ENCODE measurements around the gene STOML2.

STOML2 gene

GRCh38 chr9:35107297-35108290 is 4.7 kb upstream of the STOML2 start:
- DNase-seq = no peak

GRCh38 chr9:35106343-35106730 is 3.4 kb upstream of the STOML2 start:
- DNase-seq = no peak

- DNase-seq = no peak
Measured at GRCh38 chr9:35105571-35106342, 2.8 kb upstream of the STOML2 start.

DNA sequence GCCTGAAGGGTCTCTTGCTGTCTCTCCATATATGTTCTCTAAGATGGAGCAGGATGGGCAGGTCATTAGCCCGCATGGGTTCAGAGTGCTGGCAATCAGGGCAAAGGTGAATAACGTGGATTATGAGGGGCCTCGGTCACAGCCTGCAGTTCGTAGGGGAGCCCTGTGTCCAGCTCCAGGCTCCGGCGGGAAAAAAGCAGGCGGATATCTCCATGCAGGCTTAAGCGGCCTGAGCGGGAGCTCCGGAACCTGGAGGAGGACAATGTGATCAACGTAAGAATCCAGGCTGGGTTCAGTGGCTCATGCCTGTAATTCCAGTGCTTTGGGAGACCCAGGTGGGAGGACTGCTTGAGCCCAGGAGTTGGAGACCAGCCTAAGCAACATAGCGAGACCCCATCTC is 2.2 kb upstream of the STOML2 start:
- DNase-seq = no peak

DNA sequence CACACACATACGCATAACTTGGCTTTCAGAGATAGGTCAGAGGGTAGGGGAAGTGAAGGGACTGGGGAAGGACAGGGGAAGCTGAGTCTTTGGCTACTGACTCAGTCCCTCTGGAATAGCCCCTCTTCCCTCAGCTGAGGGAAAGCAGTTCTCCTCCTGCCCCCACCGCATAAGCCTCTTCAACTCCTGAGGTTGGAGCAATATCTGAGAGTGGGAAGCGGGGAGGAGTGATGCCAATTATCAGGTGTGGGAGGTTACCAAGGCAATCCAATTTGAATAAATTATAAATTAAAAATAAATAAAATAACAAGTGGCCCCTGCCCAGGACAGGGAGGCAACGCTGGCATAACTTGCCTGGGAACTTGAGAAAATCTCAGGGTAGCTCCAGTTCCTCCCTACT is 1.7 kb upstream of the STOML2 start:
- no peak for DNase-seq

GRCh38 chr9:35103660-35104191 is 795 bp upstream of the STOML2 start:
- DNase-seq = no peak

GRCh38 chr9:35102465-35102768 is 514 bp downstream of the STOML2 start:
- DNase-seq = no peak

DNA sequence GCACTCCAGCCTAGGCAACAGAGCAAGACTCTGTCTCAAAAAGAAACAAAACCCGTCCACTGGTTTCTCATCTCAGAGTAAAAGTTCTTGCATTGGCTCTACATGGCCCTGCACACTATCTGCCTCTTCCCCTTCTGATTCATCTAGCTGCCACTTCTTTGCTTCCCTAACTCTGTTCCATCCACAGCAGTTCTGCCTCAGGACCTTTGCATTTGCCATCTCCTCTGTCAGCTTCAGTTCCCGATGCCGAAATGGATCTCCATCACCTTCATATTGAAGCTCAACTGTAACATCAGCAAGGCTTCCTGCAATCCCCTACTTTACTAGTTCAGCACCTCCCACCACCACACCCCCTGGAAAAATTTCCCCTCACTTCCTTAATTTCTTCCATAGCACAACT is 5.4 kb downstream of the STOML2 start:
- no peak for DNase-seq

GRCh38 chr9:35096035-35096849 is 6.7 kb downstream of the STOML2 start, which contains the start of gene PIGO:
Gene PIGO (minus strand): TSS chr9:35096591. CDS start chr9:35095565, 1,026 bp downstream.
- peak; percentile 78 to 92 for DNase-seq

GRCh38 chr9:35091536-35091935 is 11.4 kb downstream of the STOML2 start:
- no peak for DNase-seq

- no peak for DNase-seq
Measured at GRCh38 chr9:35089434-35089833, 13.5 kb downstream of the STOML2 start.

DNA sequence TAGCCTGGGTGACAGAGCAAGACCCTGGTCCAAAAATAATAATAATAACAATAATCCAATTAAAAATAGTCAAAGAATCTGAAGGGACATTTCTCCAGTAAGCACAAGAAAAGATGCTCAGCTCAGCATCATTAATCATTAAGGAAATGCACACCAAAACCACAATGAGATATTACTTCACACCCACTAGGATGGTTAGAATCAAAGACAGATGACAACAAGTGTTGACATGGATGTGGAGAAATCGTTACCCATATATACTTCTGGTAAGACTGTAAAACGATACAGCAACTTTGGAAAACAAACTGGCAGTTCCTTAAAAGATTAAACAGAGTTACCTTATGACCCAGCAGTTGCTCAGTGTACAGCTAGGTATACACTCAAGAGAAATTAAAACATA is 17.9 kb downstream of the STOML2 start:
- DNase-seq = no peak

- DNase-seq = peak; percentile 86 to 94
Measured at GRCh38 chr9:35079426-35080341, 23.2 kb downstream of the STOML2 start, which contains the start of gene FANCG. Gene FANCG (minus strand): TSS chr9:35079942. CDS start chr9:35079524, 418 bp downstream.

GRCh38 chr9:35079041-35079425 is 23.9 kb downstream of the STOML2 start:
- DNase-seq = peak; percentile 10 to 42

GRCh38 chr9:35078066-35078465 is 24.9 kb downstream of the STOML2 start:
- DNase-seq = no peak

DNA sequence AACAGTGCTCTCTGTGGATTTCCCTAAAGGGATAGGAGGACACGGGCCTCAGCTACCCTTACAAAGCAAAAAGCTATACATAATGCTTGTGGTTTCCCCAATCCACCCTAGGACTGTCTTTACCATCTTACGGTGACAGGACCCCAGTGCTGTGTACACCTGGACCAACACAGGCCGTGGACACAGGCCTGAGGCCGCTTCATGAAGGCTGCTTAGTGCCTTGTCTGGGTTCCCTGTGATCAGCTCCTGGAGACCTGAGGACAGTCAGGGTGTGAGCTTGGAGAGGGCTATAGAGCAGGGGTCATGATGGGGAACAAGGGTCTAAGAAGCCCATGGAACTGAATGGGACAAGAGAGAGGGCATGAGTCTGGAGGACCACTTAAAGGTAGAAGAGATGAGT is 26.1 kb downstream of the STOML2 start:
- DNase-seq = no peak

DNA sequence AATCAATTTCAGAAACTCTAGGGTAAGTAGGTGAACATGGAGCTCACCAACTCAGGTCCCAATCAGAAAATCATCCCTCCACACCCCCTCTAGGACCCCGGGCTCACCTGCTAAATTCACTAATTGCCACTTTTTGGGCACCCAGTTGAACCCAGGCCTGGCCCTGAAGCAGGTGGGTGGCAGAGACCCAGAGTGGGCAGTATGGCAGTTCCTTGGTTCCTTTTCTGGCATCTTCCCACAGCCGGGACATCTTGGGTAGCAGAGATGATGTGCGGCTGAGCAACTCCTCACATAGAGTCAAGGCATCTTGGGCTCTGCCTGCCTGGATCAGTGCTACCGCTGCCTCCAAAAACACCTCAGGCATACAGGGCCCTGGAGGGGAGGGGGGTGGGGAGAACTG is 27.6 kb downstream of the STOML2 start:
- DNase-seq = no peak

DNA sequence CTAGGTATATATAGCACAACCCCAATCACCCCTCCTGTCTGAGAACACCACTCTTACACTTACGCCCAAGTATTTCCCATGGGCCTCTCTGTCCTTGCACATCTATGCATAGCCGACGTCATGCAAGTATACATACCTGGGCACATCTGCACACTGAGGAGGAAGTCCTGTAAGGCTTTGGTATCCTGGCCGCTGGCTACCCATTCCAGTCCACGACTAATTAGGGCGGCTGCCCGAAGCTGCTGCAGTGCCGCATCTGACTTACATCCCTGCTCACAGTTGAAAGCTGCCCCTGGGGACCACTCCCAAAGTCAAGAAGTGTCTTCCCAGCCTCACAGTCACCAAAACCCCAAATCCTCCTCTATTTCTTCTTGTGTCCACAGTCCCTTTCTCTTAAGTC is 28.1 kb downstream of the STOML2 start:
- DNase-seq = no peak

- no peak for DNase-seq
Measured at GRCh38 chr9:35074141-35074540, 28.8 kb downstream of the STOML2 start.

DNA sequence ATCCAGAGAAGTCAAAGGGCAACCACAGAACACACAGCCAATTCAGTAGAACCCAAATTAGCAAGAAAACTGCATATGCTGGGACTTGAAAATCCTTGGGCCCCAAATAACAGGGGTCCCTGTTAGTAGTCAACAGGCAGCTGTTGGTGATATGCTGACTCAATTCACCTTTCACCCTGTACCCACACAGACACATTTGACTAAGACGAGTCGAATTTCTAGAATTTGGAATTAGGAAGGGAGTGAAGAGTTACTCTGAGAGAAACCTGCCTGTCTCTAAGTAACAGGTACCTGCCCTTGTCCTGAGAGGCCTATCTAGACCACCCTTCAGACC is 29.7 kb downstream of the STOML2 start:
- DNase-seq = no peak

DNA sequence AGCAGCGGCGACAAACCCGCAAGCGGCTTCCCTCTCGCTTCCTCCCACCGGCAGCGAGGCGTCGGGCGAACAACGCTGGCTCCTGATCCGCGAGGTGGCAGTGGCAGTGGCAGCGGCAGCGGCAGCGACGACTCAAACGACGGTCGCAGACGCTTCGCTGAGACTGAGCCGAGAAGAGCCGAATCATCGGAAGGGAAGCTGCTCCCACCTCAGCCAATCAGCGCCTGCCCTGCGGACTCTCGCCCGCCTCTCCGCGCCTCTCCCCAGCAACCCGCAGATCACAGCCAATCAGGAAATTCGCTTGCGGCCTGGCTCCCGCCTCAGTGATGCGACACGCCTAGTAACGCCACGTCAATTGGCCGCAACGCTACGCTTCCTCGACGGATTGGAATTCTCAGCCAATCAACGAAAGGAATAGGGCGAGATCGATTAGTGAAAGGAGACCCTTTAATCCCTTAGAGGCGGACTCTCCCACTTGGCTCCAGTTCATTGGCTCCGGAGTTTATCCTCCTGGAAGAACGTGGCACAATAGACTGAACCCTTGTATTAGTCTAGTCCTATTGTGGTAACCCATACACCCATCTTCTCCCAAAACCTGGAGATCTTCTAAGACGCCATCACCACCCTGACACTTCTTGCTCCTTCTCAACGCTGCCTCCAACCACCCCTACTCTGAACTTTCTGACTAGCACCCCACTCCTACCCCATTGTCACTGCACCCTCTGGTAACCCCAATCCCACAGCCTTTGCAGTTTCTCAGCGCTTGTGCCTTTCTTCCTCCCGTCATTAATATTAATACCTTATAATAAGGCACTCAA is 30.3 kb downstream of the STOML2 start, which contains the start of gene VCP:
Gene VCP (minus strand): TSS at position 165 of the 818 bp plus-strand sequence. CDS start 272 bp downstream, outside the sequence.
- DNase-seq = peak; percentile 98 to 99

All from NCI-H526 (cell line).